Kidney (tissue), 14 donors: ENCODE results near the gene CTDP1. TPM values are rescaled to one million over a fixed set of nuclear protein-coding genes. Genes with fewer than 3 reads are reported as not detected.
"Not testable (repeated sequence)": the region's sequence is repeated elsewhere in the genome, so short reads cannot be mapped to it uniquely, and the experiment has no call there.

Source experiments
- DNase-seq, 5 donors: peaks; one replicate each; pipeline ENCODE4 v3.0.0-alpha.2; 2013 to 2020
- FAIRE-seq: peaks from 2 replicates; lab custom pipeline; 2012; peaks lifted over from hg19 to GRCh38; lab: Jason Lieb, UNC
- H3K27ac ChIP-seq, 2 donors: one replicate each; pipeline ENCODE4 v1.7.0; 2013; ENCODE audit warnings: low read depth in 2 of 2, low read length in 2 of 2, inconsistent platforms in 1 of 2
- H3K27me3 ChIP-seq: one replicate; pipeline ENCODE4 v1.7.1; 2013; ENCODE audit warnings: low read length, inconsistent platforms; ENCODE audit not compliant: control insufficient read depth, insufficient read depth
- H3K36me3 ChIP-seq, 3 donors: one replicate each; pipeline versions ENCODE4 v1.7.0 to v1.7.1; 2013; ENCODE audit warnings: low read length in 3 of 3, control low read depth in 1 of 3, inconsistent platforms in 1 of 3; ENCODE audit not compliant: insufficient read depth in 3 of 3, control insufficient read depth in 2 of 3
- H3K4me1 ChIP-seq, 3 donors: one replicate each; pipeline versions ENCODE4 v1.7.0 to v1.7.1; 2013; ENCODE audit warnings: low read length in 3 of 3, inconsistent platforms in 1 of 3, low read depth in 1 of 3; ENCODE audit not compliant: control insufficient read depth in 2 of 3, insufficient read depth in 2 of 3
- H3K4me3 ChIP-seq, 3 donors: one replicate each; pipeline versions ENCODE4 v1.7.0 to v1.8.1; 2013; ENCODE audit warnings: low read length in 3 of 3, control low read depth in 1 of 3, inconsistent platforms in 1 of 3
- H3K9ac ChIP-seq, 3 donors: one replicate each; pipeline versions ENCODE4 v1.7.0 to v1.7.1; 2013; ENCODE audit warnings: low read length in 3 of 3, control low read depth in 1 of 3, inconsistent platforms in 1 of 3
- H3K9me3 ChIP-seq, 3 donors: one replicate each; pipeline versions ENCODE4 v1.7.0 to v1.7.1; 2013; ENCODE audit warnings: low read length in 3 of 3, control low read depth in 1 of 3, inconsistent platforms in 1 of 3; ENCODE audit not compliant: control insufficient read depth in 2 of 3, insufficient read depth in 1 of 3
- CTCF ChIP-seq: IDR thresholded peaks from 3 replicates; pipeline ENCODE4 v1.5.1; 2012; ENCODE audit warnings: mild to moderate bottlenecking, moderate library complexity, borderline replicate concordance; ENCODE audit not compliant: insufficient read depth; ENCODE audit errors: extremely low read depth
- intact Hi-C: fragments of 100-400 bp; cut with DNase I; formaldehyde crosslinking; loops from one replicate; pipeline ENCODE4 v1.11.1; 2022
- polyA plus RNA-seq: library from polyadenylated mRNA; stranded (reverse); fragments of 350-450 nt; fragmentation: Illumina TruSeq; extraction: RNeasy Lipid Tissue Mini Kit (QIAGEN cat#74804); gene quantifications from one replicate; pipeline ENCODE4 v1.2.3, GENCODE V29; 2014; ENCODE audit warnings: low read depth, low replicate concordance; ENCODE audit not compliant: insufficient read depth
- total RNA-seq: library from RNA; stranded (reverse); fragmentation: NEBNext Ultra II Directional; extraction: Animal tissue kit (Norgen Biotek cat#: 25700); gene quantifications from one replicate; pipeline ENCODE4 v1.2.1, GENCODE V29; 2021
- donor health status: control.
- donor health status: control.
- donor health status: control.
- donor health status: control.
- donor health status: control.
- donor health status: DM: yes; HTN: yes; CAD: no.
- donor health status: Normal renal cell carcinoma (clear cell type).

The CTDP1 gene
- total and polyA plus RNA-seq, 2 donors from 2014 or later, result 11.1 to 21.8 TPM

GRCh38 chr18:79693561-79694205 is 14.1 kb downstream of the CTDP1 start:
- no peak for TF ChIP-seq CTCF
- H3K9me3 ChIP-seq, result no peaks in the 10 kb centered on the region
- peaks cover 0 to 6% (median 3%) of the 10 kb centered on the region in 3 donors for H3K4me1 ChIP-seq
- DNase-seq, result peak in 1 of 5 donors; percentile 72
- intact Hi-C loops, result no loop called here
- no peaks in the 10 kb centered on the region for H3K27me3 ChIP-seq
- no peak overlapping the region for H3K4me3 ChIP-seq
- peaks cover 0 to 20% (median 12%) of the 10 kb centered on the region in 3 donors for H3K36me3 ChIP-seq
- FAIRE-seq, result no peak
- no peak overlapping the region for H3K27ac ChIP-seq
- no peak overlapping the region for H3K9ac ChIP-seq

GRCh38 chr18:79694206-79694894 is 14.7 kb downstream of the CTDP1 start:
- H3K4me3 ChIP-seq, H3K27ac ChIP-seq, intact Hi-C loops, H3K27me3 ChIP-seq, FAIRE-seq, H3K9me3 ChIP-seq, DNase-seq, H3K9ac ChIP-seq, H3K4me1 ChIP-seq: not testable (repeated sequence)
- peaks cover 0 to 23% (median 16%) of the 10 kb centered on the region in 3 donors for H3K36me3 ChIP-seq

GRCh38 chr18:79694895-79695213 is 15.3 kb downstream of the CTDP1 start:
- no peaks in the 10 kb centered on the region for H3K9me3 ChIP-seq
- no peak overlapping the region for H3K4me3 ChIP-seq
- peaks cover 0 to 6% (median 3%) of the 10 kb centered on the region in 3 donors for H3K4me1 ChIP-seq
- H3K27ac ChIP-seq, result no peak overlapping the region
- H3K36me3 ChIP-seq, result peaks cover 0 to 25% (median 19%) of the 10 kb centered on the region in 3 donors
- TF ChIP-seq CTCF, result no peak
- DNase-seq (no peak), FAIRE-seq (no peak)
- no peaks in the 10 kb centered on the region for H3K27me3 ChIP-seq
- H3K9ac ChIP-seq, result no peak overlapping the region
- intact Hi-C loops, result no loop called here

DNA sequence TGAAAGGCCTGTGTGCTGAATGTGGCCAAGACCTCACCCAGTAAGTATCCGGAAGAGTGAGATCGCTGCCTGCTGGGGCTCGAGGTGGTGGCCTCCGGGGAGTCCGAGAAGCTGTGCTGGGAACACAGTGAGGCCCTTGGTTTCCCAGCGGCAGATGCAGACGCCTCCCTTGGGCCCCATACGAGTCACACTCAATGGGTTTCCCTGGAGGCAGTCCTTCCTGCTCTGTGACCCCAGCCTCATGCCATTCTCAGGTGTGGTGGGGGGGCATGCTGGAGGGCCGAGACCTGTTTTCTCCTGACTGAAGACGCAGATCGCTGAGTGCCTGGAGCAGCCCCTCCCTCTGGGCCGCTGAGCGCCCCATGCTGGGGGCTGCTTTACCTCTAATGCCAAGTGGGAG is 15.7 kb downstream of the CTDP1 start:
- DNase-seq, result peak in 4 of 5 donors; percentile 46 to 66 (median 54)
- Histone ChIP-seq H3K4me3 (no peak overlapping the region), H3K27me3 (no peaks in the 10 kb centered on the region), H3K4me1 (peaks cover 0 to 6% (median 3%) of the 10 kb centered on the region in 3 donors), H3K9me3 (no peaks in the 10 kb centered on the region), H3K36me3 (peaks cover 0 to 29% (median 23%) of the 10 kb centered on the region in 3 donors), H3K27ac (no peak overlapping the region), H3K9ac (no peak overlapping the region)
- no peak for FAIRE-seq
- intact Hi-C loops, result no loop called here
- TF ChIP-seq CTCF, result no peak
